HL-60/S4 treated with retinoic acid at 250 ng/mL for 4 days and 3 days (cell line): ENCODE results near the gene RANBP17.

Experiments used
- in situ Hi-C: fragments of 300-500 bp; cut with MboI; formaldehyde crosslinking; loops from 2 replicates; pipeline ENCODE4 v1.7.0; 2022; ENCODE audit warnings: low sequenced_read_pairs

RANBP17 gene

DNA sequence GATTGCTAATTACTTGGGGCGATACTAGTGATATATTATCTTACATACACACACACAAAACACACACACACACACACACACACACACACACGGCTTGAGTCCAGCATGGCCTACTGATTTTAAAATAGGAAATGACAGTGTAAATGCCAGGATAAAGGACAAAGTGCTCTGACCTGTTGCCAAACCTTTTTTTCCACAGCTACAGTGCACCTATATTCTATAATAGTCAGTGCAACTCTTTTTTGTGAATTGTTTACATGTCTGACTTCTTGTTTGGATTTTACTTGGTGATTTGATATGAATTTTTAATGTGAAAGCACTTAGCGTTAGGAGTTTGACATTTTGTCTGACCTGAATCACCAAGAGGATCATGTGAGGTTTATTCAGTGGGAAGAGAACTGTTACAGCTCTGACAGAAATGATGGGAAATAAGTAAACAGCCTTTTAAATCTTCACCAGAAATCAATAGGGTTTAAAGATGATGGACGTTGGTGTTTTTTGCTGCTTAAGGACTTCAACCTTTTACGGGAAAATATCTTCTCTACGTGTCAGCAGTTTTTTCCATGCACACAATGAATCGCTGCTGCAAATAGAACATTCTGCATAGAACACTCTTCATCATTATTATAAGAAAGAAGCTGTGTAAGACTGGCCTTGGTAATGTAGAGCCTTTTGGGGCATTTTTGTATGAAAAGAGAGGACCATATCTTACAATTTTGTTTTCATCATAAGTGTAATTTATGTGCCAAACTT is 218.5 kb downstream of the RANBP17 start:
- in situ Hi-C loops, result no loop called here

DNA sequence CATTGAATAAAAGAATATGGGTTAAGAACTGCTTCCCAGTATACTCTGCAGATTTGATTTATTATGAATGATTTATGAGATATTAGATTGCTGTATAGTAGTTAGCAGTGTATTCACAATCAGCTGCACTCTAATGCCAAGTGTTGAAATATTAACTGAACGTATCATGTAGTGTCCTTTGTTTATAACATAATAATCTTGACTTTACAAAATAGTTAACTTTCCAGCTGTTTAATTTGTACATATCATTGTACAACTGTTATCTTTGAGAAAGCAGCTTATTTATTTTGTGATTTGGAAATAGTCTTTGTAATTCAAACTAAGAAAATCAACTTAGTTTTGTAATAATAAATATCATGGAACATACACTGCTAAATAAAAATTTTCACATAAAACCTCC is 219.5 kb downstream of the RANBP17 start:
- in situ Hi-C loops, result no loop called here

DNA sequence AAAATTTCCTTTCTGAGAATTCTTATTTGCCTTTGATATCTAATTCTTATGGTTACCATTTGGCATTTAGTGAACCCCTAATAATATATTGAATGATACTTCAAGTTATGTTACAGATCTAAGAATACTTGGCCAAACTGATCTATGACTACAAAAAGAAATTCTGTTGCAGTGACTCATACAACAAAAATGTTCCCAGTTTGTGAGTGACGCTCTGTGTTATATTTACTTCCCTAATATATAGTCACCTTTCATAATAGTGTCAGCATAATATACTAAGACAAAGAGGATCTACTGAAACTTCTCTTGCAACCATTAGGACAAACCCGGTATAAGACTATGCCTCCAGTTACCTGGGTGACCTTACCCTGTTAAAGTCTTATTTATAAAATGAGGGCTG is 230.4 kb downstream of the RANBP17 start:
- in situ Hi-C loops, result no loop called here

DNA sequence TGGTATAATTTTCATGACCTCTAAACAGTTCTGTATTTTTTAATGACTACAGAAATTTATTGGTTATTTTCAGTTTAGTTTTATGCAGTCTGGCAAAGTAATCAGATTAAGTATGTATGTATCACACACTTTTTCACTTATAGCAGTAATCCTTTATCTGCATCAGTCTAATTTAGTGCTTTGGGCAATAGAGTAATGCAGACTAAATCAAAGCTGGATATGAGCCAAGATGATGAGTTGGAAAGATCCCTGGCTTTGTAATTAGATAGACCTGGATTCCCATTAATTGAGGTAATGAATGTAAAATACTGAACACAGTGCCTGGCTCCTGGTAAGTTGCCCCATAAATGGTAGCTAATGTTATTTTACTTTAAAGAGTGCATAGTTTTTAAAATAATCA is 231.8 kb downstream of the RANBP17 start:
- in situ Hi-C loops, result no loop called here

DNA sequence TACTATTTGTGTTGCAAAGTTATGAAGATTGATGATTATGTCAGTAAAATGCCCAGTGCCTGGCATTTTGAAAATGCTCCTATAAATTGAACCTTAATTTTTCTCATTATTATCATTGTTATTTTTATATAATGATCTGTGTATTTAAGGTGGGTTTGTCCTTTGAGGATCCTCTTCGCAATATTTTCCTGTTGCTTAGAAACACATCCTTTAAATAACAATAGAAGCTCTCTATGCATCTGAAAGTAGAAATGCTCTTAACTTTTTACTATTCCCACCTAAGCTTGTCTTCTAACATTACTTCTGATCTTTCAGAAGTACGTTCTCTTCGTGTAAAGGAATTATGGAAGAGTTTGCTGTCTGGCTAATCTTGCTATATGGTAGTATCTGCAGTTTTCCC is 232.5 kb downstream of the RANBP17 start:
- in situ Hi-C loops, result no loop called here

DNA sequence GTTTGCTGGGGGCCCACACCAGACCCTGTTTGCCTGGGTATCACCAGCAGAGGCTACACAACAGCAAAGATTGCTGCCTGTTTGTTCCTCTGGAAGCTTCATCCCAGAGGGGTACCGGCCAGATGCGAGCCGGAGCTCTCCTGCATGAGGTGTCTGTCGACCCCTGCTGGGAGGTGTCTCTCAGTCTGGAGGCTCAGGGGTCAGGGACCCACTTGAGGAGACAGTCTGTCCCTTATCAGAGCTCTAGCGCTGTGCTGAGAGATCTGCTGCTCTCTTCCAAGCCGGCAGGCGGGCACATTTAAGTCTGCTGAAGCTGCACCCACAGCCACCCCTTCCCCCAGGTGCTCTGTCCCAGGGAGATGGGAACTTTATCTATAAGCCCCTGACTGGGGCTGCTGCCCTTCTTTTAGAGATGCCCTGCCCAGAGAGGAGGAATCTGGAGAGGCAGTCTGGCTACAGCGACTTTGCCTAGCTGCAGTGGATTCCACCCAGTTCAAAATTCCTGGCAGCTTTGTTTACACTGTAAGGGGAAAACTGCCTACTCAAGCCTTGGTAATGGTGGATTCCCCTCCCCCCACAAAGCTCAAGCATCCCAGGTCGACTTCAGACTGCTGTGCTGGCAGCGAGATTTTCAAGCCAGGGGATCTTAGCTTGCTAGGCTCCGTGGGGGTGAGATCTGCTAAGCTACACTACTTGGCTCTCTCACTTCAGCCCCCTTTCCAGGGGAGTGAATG is 241.2 kb downstream of the RANBP17 start:
- in situ Hi-C loops, result no loop called here

DNA sequence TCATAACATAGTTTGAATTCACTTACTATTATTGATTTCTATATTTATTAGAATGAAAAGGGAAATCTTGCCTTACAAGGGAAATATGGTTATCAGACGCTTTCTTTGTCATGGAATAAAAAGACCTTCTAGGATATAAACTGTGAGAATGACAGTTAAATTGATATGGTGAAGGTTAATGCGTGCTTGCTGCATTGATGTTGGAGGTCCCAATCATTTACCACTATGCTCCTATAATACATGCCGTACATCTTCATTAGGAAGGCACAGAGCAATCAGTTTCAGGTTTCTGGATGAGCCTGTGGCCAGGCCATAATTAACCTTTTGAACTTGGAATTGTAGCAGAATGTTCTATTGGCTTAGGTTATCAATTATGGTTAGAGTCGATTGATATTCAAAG is 245.9 kb downstream of the RANBP17 start:
- in situ Hi-C loops, result no loop called here

DNA sequence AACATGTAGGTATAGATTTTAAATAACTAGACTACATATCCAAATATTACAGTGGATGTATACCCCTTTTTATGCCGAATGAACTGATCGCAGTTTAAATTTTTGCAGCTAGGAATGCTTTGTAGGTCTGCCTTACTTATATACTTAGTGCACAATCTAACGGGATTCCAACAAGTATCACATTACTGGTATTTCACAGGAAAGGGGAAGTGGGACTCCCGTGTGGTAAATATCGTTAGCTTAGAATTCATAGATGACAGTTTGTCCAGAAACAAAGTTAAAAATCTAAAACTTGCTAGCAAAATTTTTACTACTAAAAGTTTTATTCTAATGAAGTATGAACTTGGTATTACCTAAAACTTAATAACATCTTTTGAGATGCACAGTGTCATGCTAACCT is 253.7 kb downstream of the RANBP17 start:
- in situ Hi-C loops, result no loop called here

DNA sequence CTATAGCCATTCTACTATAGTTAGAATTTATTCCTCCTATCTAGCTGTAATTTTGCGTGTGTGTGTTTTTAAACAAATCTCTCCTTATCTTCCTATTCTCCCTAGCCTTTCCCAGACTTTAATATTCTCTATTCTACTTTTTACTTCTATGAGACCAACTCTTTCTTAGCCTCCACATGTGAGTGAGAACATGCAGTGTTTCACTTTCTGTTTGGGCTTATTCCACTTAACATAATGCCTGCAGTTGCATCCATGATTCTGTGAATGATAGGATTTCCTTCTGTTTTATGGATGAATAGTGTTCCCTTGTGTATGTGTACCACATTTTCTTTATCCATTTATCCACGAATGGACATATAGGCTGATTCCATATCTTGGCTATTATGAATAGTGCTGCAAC is 254.9 kb downstream of the RANBP17 start:
- in situ Hi-C loops, result no loop called here

DNA sequence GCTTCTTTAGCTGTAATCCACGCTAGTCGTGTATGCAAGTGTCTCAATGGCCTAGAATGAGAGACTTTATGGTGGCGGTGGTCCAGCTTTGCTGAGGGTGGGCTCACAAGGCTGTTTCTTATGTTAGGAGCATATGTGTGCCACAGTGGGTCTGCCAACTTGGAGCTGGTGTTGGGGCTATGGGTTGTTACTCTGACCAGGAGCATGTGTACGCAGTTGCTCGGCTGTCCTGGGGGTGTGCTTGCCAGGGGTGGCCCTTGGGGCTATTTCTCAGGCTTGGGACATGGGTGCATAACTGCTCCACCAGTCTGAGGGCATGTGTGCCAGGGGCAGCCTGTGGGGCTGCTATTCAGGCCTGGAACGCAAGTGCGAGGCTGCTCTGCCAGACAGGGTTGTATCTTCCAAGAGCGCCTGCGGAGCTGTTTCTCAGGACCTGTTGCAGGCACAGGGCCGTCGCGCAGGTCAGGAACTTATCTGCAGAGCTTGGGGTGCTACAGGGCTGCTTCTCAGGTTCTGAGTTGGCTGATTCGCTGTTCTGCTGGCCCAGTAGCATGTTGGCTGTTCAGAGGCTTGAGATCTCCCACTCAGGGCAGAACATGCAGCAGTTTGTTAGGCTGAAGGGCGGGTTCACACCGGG is 259.3 kb downstream of the RANBP17 start:
- in situ Hi-C loops, result no loop called here

DNA sequence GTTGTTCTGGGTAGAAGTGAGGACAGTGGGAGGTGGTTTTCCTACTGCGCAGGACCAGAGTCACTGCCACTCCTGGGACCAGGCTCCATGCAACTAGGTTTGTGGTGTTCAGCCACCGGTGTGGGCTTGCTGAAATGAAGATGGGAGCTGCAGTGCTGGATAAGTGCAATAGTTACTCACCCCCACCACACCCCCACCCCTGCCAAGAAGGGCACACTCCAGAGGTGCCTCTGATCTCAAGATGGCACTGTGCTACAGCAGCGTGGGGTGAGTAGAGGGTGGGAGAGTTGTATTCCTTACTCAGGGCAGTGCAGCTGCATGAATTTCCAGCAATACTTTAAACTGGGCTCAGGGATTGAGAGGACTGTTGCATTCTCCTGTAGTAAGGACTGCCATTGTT is 259.8 kb downstream of the RANBP17 start:
- in situ Hi-C loops, result no loop called here

DNA sequence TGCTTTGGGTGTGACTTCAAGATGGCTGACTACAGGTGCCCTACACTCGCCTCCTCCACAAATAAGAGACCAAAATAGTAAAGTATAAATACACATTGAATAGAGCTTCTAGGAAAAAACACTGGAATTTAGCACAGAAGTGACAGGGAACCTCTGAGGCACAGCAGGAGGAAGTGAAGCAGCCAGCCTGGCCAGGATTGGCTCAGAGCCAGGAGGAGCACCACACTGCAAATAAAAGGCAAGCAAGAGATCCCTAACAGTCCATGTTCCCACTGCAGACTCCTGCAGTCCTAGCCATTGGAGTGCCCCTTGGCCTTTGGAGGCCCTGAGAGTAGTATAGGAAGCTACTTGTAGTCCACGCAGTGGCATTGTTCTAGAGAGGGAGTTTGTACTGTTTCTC is 260.6 kb downstream of the RANBP17 start:
- in situ Hi-C loops, result no loop called here

DNA sequence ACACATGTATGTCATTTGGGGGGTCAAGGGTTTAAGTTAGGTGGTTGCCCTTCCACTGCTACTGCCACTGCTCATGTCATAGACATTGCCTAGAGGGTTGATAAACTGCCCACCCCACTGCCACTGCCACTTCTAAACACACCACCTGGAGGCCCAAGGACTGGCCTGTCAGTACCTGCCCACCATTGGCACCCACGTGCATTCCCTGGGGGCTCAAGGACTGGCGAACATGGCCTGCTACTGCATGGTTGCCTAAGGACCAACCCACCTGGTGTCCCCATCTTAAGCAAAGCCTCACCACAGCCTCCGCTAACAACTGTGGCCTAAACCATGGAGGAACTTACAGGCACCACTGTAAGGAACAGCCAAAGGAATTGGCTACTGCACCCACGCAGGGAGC is 261.6 kb downstream of the RANBP17 start:
- in situ Hi-C loops, result no loop called here

DNA sequence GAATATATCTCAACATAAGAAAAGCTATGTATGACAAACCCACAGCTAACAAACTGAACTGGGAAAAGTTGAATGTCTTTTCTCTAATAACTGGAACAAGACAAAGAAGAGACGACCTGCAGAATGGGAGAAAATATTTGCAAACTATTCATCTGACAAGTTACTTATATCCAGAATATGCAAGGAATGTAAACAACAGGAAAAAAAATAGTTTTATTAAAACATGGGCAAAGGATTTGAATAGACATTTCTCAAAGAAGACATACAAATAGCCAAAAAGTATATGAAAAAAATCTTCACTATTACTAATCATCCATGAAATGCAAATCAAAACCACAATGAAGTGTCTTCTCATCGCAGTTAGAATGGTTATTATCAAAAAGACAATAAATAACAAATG is 265.5 kb downstream of the RANBP17 start:
- in situ Hi-C loops, result no loop called here

DNA sequence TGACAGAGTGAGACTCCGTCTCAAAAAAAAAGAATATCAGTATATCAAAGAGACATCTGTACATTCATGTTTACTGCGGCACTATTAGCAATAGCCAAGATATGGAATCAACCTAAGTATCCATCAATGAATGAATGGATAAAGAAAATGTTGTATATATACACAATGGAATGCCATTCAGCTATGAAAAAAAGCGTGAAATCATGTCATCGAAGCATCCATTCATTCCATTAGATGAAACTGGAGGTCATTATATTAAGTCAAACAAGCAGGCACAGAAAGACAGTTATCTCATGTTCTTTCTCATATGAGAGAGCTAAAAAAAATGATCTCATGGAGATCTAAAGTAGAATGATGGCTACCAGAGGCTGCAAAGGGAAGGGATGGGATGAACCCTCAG is 266.3 kb downstream of the RANBP17 start:
- in situ Hi-C loops, result no loop called here

DNA sequence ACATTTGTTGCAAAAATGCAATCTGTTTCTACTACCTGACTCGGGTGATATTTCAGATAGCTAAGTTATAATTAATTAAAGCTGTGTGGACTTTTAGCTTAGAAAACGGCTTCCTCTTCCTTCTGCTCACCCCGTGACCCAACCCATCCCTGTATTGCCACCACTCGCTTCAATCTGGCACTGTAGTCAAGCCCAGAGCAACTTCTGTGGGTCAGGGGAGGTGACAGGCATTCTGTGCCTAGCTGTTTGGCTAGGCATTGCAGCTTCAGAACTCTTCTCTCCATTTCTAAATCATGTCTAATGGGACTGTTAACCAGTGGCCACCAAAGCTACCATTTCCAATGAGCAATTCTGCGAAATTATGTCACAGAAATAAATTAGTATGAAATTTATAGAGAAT is 267.5 kb downstream of the RANBP17 start:
- in situ Hi-C loops, result no loop called here

DNA sequence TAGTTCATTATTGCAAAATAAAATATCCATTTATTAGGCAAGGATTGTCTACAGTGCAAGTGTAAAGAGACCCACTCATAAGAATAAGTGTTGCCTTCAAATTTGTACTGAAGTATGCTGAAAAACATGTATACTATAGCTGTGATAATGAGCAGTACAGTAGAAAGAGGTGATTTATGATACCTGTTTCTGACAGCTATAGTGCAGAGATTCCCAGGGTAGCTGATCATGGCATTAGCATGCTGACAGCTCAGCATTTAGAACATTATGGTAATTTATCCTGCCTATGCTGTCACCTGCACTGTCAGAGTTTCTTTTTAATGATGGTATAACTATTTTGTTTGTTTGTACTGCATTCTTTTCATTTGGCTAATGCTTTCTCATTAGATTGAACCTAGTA is 269.7 kb downstream of the RANBP17 start:
- in situ Hi-C loops, result no loop called here

DNA sequence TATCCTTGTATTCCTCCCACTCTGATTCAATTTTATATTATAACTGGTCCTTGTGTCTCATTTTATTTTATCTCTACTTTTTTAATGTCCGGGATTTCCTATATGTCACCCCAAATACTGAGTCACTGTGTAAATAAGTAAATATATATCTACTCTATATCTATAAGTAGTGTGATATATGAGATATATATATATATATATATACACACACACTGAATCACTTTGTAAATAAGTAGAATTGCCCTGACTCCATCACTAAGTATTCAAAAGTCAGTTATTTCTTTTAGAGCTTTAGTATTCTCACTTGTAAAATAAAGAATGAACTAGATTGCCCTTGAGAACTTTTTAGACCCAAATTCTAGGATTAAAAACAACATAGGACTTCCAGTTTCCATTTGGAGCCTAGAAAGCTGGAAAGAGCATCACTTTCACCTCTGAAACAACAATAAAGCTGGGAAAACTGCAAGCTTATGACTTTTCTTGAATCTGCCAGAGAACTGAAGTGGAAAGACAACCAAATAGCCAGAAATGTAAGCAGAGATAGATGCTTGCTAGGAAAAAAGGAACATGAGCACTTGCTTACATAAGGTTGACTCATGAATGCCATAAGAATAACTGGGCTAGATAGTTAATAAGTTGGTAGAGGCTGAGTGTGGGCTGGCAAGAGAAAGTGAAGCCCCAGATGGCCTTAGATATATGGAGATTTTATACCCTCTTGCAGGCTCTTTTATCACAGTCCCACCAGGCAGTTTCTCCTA is 276.1 kb downstream of the RANBP17 start:
- in situ Hi-C loops, result no loop called here

DNA sequence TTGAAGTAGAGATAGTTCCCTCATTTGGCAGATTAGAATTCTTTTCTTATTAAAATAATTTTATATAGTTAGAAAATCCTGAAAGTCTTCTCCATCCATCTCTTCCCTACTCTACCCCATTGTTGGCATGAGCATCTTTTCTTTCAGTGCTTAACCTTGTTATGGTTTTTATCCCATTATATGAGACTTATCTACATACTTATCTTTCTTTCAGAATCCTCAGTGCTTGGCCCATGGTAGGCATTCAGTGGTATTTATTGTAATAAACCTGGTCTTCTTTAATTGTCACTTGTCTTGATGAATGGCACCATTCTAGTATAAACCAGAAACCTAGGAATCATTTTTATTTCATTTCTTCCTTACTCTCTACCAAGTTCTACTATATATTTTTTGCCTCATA is 277.4 kb downstream of the RANBP17 start:
- in situ Hi-C loops, result no loop called here

DNA sequence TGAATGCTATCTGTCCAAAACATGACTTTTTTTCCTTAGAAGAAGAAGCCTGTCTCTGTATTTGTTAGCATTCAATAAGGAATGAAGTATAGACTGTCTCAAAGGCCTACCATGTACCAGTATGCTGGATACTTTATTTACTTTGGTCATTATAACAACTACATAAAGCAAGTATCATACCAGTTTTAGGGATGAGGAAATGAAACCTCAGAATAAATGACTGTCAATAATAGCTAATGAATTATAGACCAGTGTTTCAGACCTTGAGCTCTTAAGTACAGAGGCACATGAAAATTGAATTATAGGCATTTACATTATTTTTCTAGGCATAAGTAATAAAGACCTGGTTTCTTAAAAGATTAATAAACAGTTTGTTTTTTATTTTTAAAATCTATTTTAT is 280.8 kb downstream of the RANBP17 start:
- in situ Hi-C loops, result no loop called here

DNA sequence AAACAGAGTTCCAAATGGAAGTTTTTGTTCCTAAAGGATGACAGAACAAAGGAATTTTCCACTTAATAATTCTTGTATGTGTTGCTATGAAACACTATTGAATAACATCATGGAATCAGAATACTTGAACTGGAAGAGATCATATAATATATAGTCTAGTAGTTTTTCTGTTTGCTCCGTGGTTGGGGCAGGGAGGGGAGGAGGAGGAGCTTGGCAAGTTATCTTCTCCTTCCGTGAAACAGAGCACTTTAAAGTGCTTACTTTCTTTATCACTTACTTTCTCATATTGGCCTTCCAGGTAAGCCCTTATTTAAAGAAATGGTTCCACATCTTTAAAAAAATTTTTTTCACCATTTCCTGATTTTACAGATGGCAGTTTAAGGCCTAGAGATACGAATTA is 281.4 kb downstream of the RANBP17 start:
- in situ Hi-C loops, result no loop called here
